ENCODE results near the gene FAM3B.

FAM3B gene

DNA sequence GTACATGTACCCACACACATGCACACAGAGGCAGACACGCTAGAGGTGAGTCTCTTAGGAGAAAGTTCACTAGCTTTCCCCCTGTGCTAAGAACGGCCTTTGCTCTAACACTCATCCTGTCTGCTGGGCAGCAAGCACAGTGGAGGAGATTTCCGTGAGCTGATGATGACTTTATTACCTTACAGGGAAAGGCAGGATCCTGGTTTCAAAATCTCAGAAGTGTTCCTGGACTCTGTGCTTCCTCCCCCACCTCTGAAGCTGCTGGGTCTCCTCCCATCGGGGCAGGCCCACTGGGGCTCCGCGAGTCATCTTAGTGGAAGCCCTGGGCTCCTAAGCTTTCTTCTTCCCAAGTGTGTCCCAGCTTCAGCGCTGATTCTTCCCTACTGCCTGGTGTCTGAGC, 2.7 kb downstream of the FAM3B start:
- DNase-seq, result no peak

- DNase-seq, result peak; percentile 63
Measured at GRCh38 chr21:41321211-41321907, 4.8 kb downstream of the FAM3B start.

GRCh38 chr21:41321908-41322495, 5.4 kb downstream of the FAM3B start:
- no peak for DNase-seq

DNA sequence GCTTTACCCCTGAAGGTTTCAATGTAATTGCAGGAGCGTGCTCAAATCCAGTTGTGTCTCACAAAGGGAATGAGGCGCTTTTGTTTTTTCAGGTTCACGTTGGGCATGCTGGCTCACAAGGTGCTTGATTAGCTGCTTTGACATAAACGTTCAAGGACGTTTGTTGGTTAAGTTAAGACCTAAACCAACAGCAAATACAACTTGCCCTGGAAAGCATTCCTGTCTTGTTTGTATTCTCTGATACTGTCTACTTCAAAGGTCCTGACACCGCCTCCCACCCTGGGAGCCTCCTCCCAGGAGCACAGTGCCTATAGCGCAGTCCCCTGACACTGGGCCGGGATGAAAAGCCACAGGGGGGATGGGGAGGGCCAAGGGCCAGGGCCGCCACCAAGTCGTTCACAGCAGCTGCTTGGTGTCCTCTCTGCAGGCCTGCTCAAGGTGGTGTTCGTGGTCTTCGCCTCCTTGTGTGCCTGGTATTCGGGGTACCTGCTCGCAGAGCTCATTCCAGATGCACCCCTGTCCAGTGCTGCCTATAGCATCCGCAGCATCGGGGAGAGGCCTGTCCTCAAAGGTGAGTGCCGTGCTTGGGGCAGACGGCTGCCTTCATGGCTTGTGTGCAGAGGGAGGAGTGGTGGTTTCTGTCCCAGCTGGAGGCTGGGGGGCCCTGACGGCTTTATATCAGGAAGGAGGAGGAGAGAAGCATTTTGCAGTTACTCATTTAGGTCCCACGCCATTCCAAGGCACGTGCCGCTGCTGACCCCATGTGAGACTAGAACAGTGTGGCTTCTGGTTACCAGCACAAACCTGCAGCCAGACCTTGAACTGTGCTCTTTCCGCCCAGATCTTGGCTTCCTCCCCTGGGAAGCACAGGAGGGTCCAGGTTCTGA, 6.1 kb downstream of the FAM3B start:
- DNase-seq, result no peak

DNA sequence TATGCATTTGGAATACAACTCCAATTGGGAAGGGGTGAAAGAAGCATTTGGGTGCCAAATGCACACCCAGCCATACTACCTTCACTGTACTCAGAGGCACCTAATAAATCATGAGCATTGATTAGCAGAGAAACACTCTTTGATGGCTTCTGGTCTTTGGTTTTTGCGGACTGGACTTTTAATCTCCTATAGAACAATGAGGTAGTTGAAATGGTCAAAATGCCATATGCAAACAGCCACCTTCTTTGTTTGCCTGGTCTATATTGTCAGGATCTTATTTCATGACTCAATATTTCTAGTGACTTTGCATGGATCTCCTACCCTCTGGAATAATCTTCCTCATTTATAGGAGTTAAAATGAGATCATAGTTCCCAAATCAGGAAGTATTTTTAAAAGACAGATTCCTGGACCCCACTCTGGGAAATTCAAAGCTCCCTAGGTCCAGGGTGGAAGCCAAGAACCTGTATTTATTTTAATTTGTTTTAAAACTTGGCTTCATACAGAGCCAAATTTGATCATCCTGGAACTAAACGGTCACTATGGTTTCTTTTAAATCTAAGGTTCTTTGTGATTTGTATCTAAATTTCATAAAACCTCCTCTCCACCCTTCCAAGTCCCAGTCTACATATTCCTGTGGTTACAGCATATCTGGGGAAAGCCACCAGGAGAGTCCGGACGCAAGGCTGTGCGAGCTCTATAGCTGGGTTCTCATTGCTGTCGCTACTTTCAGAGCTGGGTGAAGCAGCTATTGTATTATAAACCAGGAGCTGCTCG, 8.7 kb downstream of the FAM3B start:
- no peak for DNase-seq

GRCh38 chr21:41326414-41327080, 9.9 kb downstream of the FAM3B start:
- DNase-seq, result no peak

GRCh38 chr21:41327753-41328152, 11.2 kb downstream of the FAM3B start:
- DNase-seq, result no peak

- no peak for DNase-seq
Measured at GRCh38 chr21:41328660-41329607, 12.3 kb downstream of the FAM3B start.

- DNase-seq, result no peak
Measured at GRCh38 chr21:41333752-41334151, 17.2 kb downstream of the FAM3B start.

GRCh38 chr21:41337515-41337914, 20.9 kb downstream of the FAM3B start:
- DNase-seq, result no peak

DNA sequence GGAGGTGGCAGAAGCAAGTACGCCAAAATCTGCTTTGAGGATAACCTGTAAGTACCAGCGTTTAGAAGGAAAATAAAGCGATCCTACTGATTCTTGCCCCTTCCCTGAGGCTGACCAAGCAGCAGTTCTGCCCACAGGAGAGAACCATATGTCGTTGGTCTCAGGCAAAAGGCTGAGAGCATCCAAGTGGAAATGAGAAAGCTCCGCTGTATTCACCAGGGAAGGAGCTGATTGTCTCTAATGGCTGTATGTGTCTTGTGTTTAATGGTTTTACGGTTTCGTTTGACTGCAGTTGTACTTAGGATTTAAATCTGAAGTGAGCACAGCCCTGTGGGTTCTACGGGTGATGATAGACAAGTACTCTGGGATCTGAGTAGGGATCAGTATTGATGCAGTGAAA, 21.9 kb downstream of the FAM3B start:
- no peak for DNase-seq

GRCh38 chr21:41342035-41342434, 25.4 kb downstream of the FAM3B start:
- DNase-seq, result no peak

GRCh38 chr21:41344146-41344545, 27.5 kb downstream of the FAM3B start:
- DNase-seq, result no peak

- no peak for DNase-seq
Measured at GRCh38 chr21:41345356-41345755, 28.8 kb downstream of the FAM3B start.

DNA sequence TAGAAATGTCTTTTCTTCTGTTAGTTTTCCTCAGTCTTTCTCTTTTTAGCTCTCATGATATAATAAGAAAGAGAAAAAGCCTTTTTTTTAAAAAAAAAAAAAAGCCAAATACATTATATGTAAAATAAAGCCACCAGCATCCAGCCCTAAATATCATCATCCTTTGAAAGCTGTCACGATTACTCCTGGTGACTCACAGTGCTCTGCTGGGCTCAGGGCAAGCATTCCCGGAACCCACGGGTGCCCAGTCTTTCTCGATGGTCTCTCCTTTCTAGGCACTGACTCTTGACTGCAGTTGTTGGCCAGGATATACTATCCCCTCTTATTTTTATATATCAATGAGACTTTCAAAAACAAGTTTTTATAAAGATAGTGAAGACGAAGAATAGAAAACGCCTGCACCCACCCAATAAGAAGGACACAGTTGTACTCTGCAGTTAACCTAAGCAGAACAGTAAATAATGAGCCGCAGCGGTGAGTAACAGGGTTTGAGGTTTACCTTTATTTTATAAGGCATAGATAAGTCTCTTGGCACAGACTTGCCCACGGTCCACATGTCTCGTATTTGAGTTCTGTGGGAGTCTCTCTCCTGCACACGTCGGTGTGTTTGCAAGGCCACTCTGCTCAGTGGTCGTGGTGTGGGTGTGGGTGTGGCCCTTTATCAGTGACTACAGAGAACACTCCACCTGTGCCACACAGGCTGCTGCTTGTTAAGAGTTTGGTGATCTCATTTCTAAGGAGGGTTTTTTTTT, 29.5 kb downstream of the FAM3B start:
- DNase-seq, result no peak

DNA sequence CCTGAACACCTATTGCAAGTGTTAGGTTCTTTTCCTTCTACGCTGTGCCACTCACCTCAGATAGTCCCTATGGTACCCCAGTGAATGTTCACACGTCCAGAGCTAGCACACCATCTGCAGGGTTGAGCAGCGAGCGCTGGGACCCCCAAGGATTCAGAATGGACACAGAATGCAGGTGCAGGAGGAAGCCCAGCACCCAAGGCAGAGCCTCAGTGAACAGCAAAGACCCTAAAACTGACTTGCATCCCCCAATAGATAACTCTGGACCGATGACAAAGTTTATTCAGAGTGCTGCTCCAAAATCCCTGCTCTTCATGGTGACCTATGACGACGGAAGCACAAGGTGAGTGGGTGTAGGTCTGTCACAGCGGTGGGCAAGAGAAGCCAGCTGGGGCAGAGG, 30.2 kb downstream of the FAM3B start:
- no peak for DNase-seq

DNA sequence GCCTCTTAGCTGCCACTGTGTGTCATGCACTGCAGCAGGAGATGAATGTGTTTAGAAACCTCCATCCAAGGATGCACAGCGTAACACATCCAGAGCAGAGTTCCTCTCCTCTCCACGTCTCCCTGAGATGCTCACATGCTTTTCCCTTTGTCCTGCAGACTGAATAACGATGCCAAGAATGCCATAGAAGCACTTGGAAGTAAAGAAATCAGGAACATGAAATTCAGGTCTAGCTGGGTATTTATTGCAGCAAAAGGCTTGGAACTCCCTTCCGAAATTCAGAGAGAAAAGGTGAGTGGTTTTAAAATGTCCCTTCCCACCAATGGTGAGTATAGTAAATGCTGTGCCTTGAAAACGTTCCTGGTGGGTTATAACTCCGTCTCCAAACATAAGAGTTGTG, 31.8 kb downstream of the FAM3B start:
- DNase-seq, result no peak

DNA sequence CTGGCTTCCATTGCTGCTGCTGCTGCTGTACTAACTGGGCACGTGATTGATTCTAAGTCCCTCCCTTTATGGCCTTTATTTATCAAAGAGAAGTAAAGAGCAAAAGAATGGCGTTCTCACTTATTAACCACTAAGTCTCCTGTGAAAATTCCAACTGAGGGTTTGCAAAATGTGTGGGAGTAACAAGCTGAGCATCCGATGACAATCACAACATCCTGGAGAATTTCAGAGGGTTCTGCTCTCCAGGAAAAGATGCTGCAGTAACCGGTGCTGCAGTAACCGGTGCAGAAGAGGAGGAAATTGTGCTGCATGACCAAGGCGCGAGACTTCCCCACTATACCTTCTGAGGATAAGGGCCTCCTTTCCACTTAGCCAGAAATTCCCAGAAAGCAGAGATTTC, 32.5 kb downstream of the FAM3B start:
- no peak for DNase-seq

- DNase-seq, result no peak
Measured at GRCh38 chr21:41349619-41350390, 33.2 kb downstream of the FAM3B start.
